GM19328 (cell line): ENCODE results near the gene SLC2A8.

ENCODE experiments used
- ATAC-seq: cut with Tn5 transposase; IDR thresholded peaks from one replicate; pipeline ENCODE4 v1.9.1; 2021; ENCODE audit warnings: mild to moderate bottlenecking, moderate library complexity; ENCODE audit not compliant: unreplicated experiment

Gene SLC2A8

GRCh38 chr9:127451858-127452656 lies 55.1 kb downstream of the SLC2A8 start:
- no peak for ATAC-seq

GRCh38 chr9:127452691-127453090 lies 55.7 kb downstream of the SLC2A8 start:
- ATAC-seq: no peak

GRCh38 chr9:127455324-127455992 lies 58.5 kb downstream of the SLC2A8 start:
- no peak for ATAC-seq

- no peak for ATAC-seq
These were observed 60.4 kb downstream of the SLC2A8 start for GRCh38 chr9:127457191-127457878.
